Calu3 (cell line): ENCODE results near the gene EXOC3L1. TPM values are rescaled to one million over a fixed set of nuclear protein-coding genes. Genes with fewer than 3 reads are reported as not detected.
A peak's percentile ranks its signal among the peaks of the same experiment; 100 is the strongest.

Experiments
- BruUV-seq: library from RNA; stranded (reverse); fragments of 400-500 nt; replicated peaks from 2 replicates; lab custom pipeline; 2021; lab: Mats Ljungman, UMichigan
- CTCF ChIA-PET: fragments of 300-600 bp; sonication (Branson Sonifier 250); formaldehyde crosslinking; loops from one replicate; lab custom pipeline; 2022; ENCODE audit warnings: antibody characterized with exemption; lab: Charles Lee
- DNase-seq: peaks from one replicate; pipeline ENCODE4 v3.0.0; 2022
- H3K27ac Mint-ChIP-seq: one replicate; pipeline ENCODE4 v1.8.0; 2022; ENCODE audit warnings: mixed read lengths; ENCODE audit not compliant: unreplicated experiment
- H3K27me3 Mint-ChIP-seq: one replicate; pipeline ENCODE4 v1.8.0; 2022; ENCODE audit warnings: mixed read lengths; ENCODE audit not compliant: unreplicated experiment
- H3K36me3 Mint-ChIP-seq: one replicate; pipeline ENCODE4 v1.8.0; 2022; ENCODE audit warnings: mild to moderate bottlenecking, moderate library complexity, mixed read lengths; ENCODE audit not compliant: insufficient read depth, unreplicated experiment
- H3K4me1 Mint-ChIP-seq: one replicate; pipeline ENCODE4 v1.8.0; 2022; ENCODE audit warnings: mild to moderate bottlenecking, low read depth, mixed read lengths; ENCODE audit not compliant: unreplicated experiment
- H3K4me3 Mint-ChIP-seq: one replicate; pipeline ENCODE4 v1.8.0; 2022; ENCODE audit warnings: mild to moderate bottlenecking, low read depth, moderate library complexity, mixed read lengths; ENCODE audit not compliant: unreplicated experiment
- H3K9me3 Mint-ChIP-seq: one replicate; pipeline ENCODE4 v1.8.0; 2022; ENCODE audit warnings: low read depth, mixed read lengths; ENCODE audit not compliant: unreplicated experiment
- CTCF ChIP-seq: fragments of 200-600 bp; IDR thresholded peaks from one replicate; pipeline ENCODE4 v1.8.0; 2022; ENCODE audit warnings: antibody characterized with exemption; ENCODE audit not compliant: unreplicated experiment
- intact Hi-C: fragments of 100-400 bp; cut with micrococcal nuclease; formaldehyde crosslinking; loops from one replicate; pipeline ENCODE4 v1.10.0; 2022; ENCODE audit not compliant: unreplicated experiment
- total RNA-seq: library from RNA; stranded (reverse); gene quantifications from 2 replicates; pipeline ENCODE4 v1.2.3, GENCODE V29; 2022

The EXOC3L1 gene
- total RNA-seq, 1 experiment from 2014 or later, result 0.31 TPM

GRCh38 chr16:67197704-67198103 is 7.8 kb upstream of the EXOC3L1 start:
- no peaks in the 10 kb centered on the region for H3K9me3 Mint-ChIP-seq
- DNase-seq, result no peak
- H3K27me3 Mint-ChIP-seq, result no peaks in the 10 kb centered on the region
- TF ChIP-seq CTCF, result no peak
- no peak overlapping the region for H3K27ac Mint-ChIP-seq
- H3K4me3 Mint-ChIP-seq, result no peak overlapping the region
- no TSS peak for BruUV-seq
- CTCF ChIA-PET, result interaction anchor here (0.6 to 2.9 kb wide), 11 partner anchors 12 to 244 kb away, joined by 3 to 9 read pairs (median 5); partner anchors contain the start of genes FHOD1 and TMEM208
- H3K4me1 Mint-ChIP-seq, result peaks cover 38% of the 10 kb centered on the region
- intact Hi-C loops, result no loop called here
- H3K36me3 Mint-ChIP-seq, result peaks cover 94% of the 10 kb centered on the region

- Mint-ChIP-seq H3K4me1 (peaks cover 38% of the 10 kb centered on the region), H3K27me3 (no peaks in the 10 kb centered on the region), H3K9me3 (no peaks in the 10 kb centered on the region), H3K4me3 (no peak overlapping the region), H3K36me3 (peaks cover 95% of the 10 kb centered on the region), H3K27ac (no peak overlapping the region)
- TF ChIP-seq CTCF, result no peak
- CTCF ChIA-PET, result interaction anchor here (2.9 kb wide), 1 partner anchor 243 kb away, joined by 7 read pairs; no protein-coding TSS in a partner anchor
- BruUV-seq, result no TSS peak
- intact Hi-C loops, result no loop called here
- DNase-seq, result no peak
These were observed 6.9 kb upstream of the EXOC3L1 start for GRCh38 chr16:67196881-67197280.

- intact Hi-C loops, result no loop called here
- H3K27ac Mint-ChIP-seq, result no peak overlapping the region
- H3K9me3 Mint-ChIP-seq, result no peaks in the 10 kb centered on the region
- H3K27me3 Mint-ChIP-seq, result no peaks in the 10 kb centered on the region
- peaks cover 90% of the 10 kb centered on the region for H3K36me3 Mint-ChIP-seq
- BruUV-seq, result no TSS peak
- CTCF ChIA-PET, result interaction anchor here (0.6 to 1.0 kb wide), 2 partner anchors 8 to 180 kb away, joined by 3 to 6 read pairs; no protein-coding TSS in a partner anchor
- peaks cover 47% of the 10 kb centered on the region for H3K4me1 Mint-ChIP-seq
- no peak overlapping the region for H3K4me3 Mint-ChIP-seq
- no peak for DNase-seq
- TF ChIP-seq CTCF, result no peak
These were observed 5.7 kb upstream of the EXOC3L1 start for GRCh38 chr16:67195676-67196075.

GRCh38 chr16:67194260-67194659 is 4.3 kb upstream of the EXOC3L1 start:
- no peak for TF ChIP-seq CTCF
- Mint-ChIP-seq H3K27ac (peak overlapping the region; percentile 74), H3K27me3 (no peaks in the 10 kb centered on the region), H3K4me1 (peaks cover 47% of the 10 kb centered on the region), H3K9me3 (no peaks in the 10 kb centered on the region), H3K4me3 (peak overlapping the region; percentile 87), H3K36me3 (peaks cover 78% of the 10 kb centered on the region)
- CTCF ChIA-PET, result no interaction called here
- no TSS peak for BruUV-seq
- intact Hi-C loops, result no loop called here
- no peak for DNase-seq
